Measurements from ENCODE around the gene CTNNB1.

CTNNB1 gene

DNA sequence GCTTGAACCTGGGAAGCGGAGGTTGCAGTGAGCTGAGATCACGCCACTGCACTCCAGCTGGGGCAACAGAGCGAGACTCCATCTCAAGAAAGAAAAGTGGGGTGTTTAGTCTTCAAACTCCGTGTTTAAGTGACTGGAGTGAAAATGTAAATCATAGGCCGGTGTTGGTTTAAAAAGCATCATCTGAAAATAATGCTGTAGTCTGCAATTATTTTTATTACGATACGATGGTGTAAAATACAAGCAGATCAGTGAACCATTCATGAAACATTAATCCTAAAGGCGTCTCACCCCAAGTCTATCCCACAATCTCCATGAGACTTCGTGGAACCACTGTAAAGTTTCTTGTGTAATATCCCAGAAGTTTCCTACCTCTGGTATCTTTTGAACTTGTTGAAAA, 6.3 kb downstream of the CTNNB1 start (continued):
- TF ChIP-seq RARB (CRISPR knock-in tag; IDR thresholded peaks at IDR 0.05) (no peak), ZNF8 (CRISPR knock-in tag; IDR thresholded peaks at IDR 0.05) (no peak), OSR1 (CRISPR knock-in tag; IDR thresholded peaks at IDR 0.05) (no peak)

DNA sequence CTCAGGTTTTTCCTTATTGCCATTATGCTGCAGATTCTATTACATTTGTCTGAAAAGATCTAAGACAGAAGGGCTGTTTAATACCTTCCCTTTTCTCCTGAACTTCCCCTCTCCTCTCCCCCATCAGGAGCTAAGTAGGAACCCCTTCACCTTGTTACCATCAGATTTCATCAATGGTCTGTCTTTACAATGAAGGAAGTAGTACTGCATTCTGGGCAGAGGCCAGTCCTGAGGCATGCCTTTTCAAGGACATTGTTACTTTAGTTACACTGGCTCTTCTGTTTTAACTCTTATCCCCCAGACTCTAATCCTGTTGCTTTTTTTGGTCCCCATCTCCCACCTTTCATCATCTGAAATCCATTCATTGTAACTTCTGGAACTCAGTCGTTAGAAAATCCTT, 8.1 kb downstream of the CTNNB1 start:
- TF ChIP-seq CSDC2 (CRISPR knock-in tag; IDR thresholded peaks at IDR 0.05) (no peak), SNAI2 (CRISPR knock-in tag; IDR thresholded peaks at IDR 0.05) (no peak), ZFP30 (CRISPR knock-in tag; IDR thresholded peaks at IDR 0.05) (no peak), ISL1 (CRISPR knock-in tag; IDR thresholded peaks at IDR 0.05) (no peak), OSR1 (CRISPR knock-in tag; IDR thresholded peaks at IDR 0.05) (no peak), ARNTL (CRISPR knock-in tag; IDR thresholded peaks at IDR 0.05; ENCODE audit: borderline replicate concordance, low read depth) (no peak), RARB (CRISPR knock-in tag; IDR thresholded peaks at IDR 0.05) (no peak), ESRRG (CRISPR knock-in tag; IDR thresholded peaks at IDR 0.05) (no peak), TCF4 (CRISPR knock-in tag; IDR thresholded peaks at IDR 0.05; ENCODE audit: borderline replicate concordance) (no peak), GLIS3 (CRISPR knock-in tag; IDR thresholded peaks at IDR 0.05) (no peak), ZNF70 (CRISPR knock-in tag; IDR thresholded peaks at IDR 0.05) (no peak)
- TF ChIP-seq, protein P1, sequence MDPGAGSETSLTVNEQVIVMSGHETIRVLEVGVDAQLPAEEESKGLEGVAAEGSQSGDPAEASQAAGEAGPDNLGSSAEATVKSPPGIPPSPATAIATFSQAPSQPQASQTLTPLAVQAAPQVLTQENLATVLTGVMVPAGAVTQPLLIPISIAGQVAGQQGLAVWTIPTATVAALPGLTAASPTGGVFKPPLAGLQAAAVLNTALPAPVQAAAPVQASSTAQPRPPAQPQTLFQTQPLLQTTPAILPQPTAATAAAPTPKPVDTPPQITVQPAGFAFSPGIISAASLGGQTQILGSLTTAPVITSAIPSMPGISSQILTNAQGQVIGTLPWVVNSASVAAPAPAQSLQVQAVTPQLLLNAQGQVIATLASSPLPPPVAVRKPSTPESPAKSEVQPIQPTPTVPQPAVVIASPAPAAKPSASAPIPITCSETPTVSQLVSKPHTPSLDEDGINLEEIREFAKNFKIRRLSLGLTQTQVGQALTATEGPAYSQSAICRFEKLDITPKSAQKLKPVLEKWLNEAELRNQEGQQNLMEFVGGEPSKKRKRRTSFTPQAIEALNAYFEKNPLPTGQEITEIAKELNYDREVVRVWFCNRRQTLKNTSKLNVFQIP (CRISPR knock-in tag; IDR thresholded peaks at IDR 0.05; ENCODE audit: borderline replicate concordance, low read depth), result no peak
- TF ChIP-seq, protein P2, sequence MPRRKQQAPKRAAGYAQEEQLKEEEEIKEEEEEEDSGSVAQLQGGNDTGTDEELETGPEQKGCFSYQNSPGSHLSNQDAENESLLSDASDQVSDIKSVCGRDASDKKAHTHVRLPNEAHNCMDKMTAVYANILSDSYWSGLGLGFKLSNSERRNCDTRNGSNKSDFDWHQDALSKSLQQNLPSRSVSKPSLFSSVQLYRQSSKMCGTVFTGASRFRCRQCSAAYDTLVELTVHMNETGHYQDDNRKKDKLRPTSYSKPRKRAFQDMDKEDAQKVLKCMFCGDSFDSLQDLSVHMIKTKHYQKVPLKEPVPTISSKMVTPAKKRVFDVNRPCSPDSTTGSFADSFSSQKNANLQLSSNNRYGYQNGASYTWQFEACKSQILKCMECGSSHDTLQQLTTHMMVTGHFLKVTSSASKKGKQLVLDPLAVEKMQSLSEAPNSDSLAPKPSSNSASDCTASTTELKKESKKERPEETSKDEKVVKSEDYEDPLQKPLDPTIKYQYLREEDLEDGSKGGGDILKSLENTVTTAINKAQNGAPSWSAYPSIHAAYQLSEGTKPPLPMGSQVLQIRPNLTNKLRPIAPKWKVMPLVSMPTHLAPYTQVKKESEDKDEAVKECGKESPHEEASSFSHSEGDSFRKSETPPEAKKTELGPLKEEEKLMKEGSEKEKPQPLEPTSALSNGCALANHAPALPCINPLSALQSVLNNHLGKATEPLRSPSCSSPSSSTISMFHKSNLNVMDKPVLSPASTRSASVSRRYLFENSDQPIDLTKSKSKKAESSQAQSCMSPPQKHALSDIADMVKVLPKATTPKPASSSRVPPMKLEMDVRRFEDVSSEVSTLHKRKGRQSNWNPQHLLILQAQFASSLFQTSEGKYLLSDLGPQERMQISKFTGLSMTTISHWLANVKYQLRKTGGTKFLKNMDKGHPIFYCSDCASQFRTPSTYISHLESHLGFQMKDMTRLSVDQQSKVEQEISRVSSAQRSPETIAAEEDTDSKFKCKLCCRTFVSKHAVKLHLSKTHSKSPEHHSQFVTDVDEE (CRISPR knock-in tag; IDR thresholded peaks at IDR 0.05), result no peak
- TF ChIP-seq, protein P3, sequence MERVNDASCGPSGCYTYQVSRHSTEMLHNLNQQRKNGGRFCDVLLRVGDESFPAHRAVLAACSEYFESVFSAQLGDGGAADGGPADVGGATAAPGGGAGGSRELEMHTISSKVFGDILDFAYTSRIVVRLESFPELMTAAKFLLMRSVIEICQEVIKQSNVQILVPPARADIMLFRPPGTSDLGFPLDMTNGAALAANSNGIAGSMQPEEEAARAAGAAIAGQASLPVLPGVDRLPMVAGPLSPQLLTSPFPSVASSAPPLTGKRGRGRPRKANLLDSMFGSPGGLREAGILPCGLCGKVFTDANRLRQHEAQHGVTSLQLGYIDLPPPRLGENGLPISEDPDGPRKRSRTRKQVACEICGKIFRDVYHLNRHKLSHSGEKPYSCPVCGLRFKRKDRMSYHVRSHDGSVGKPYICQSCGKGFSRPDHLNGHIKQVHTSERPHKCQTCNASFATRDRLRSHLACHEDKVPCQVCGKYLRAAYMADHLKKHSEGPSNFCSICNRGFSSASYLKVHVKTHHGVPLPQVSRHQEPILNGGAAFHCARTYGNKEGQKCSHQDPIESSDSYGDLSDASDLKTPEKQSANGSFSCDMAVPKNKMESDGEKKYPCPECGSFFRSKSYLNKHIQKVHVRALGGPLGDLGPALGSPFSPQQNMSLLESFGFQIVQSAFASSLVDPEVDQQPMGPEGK (CRISPR knock-in tag; IDR thresholded peaks at IDR 0.05; ENCODE audit: borderline replicate concordance), result no peak
- no peak for ATAC-seq

DNA sequence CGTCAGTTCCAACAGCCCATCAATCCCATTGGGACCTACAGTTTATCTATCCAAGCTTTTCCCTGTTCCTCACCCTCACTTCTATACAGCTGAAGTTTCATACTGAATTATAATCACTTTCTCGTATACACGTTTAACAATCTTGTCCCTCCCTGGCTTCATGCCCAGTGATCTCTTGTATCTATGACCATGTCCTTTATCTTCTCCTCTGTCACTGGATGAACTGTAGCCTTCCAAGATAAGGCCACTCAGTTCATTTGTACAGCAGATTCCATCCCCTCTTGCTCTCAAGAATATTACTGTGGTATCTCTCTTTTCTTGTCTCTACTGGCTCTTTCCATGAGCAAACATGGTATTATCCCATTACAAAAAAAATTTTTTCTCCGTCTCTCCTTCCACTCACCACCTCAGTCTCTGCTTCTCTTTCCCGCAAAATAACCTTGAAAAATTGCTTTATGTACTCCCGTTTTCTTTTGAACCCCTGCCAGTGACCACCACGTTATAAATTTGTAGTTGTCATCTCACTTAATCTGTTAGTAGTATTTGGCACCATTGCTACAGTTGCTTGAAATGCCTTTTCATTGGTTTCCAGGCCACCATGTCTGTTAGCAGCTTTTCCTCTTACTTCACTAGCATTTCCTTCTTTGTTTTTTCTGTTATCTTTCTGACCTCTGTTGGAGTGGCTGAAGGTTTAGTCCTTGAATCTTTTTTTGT, 9.4 kb downstream of the CTNNB1 start:
- ATAC-seq, result no peak
- TF ChIP-seq, protein P4, sequence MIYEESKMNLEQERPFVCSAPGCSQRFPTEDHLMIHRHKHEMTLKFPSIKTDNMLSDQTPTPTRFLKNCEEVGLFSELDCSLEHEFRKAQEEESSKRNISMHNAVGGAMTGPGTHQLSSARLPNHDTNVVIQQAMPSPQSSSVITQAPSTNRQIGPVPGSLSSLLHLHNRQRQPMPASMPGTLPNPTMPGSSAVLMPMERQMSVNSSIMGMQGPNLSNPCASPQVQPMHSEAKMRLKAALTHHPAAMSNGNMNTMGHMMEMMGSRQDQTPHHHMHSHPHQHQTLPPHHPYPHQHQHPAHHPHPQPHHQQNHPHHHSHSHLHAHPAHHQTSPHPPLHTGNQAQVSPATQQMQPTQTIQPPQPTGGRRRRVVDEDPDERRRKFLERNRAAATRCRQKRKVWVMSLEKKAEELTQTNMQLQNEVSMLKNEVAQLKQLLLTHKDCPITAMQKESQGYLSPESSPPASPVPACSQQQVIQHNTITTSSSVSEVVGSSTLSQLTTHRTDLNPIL (CRISPR knock-in tag; IDR thresholded peaks at IDR 0.05; ENCODE audit: low read depth), result no peak
- TF ChIP-seq ZNF8 (CRISPR knock-in tag; IDR thresholded peaks at IDR 0.05) (no peak), ZC3H10 (CRISPR knock-in tag; IDR thresholded peaks at IDR 0.05) (no peak), ZNF70 (CRISPR knock-in tag; IDR thresholded peaks at IDR 0.05) (no peak), OSR1 (CRISPR knock-in tag; IDR thresholded peaks at IDR 0.05) (no peak), ZFP3 (CRISPR knock-in tag; IDR thresholded peaks at IDR 0.05) (no peak), TOX (CRISPR knock-in tag; IDR thresholded peaks at IDR 0.05; ENCODE audit: borderline replicate concordance) (no peak), ZNF565 (CRISPR knock-in tag; conservative IDR thresholded peaks at IDR 0.05; ENCODE audit: low read depth) (no peak)
- TF ChIP-seq, protein P3 (CRISPR knock-in tag; IDR thresholded peaks at IDR 0.05; ENCODE audit: borderline replicate concordance), result no peak

Data from SK-N-SH treated with all-trans-retinoic acid at 6 μM for 48 hours (cell line).